Suppressor macrophage (primary cell): Measurements from ENCODE around the gene TRAPPC12.
"Not testable (repeated sequence)": the region's sequence is repeated elsewhere in the genome, so short reads cannot be mapped to it uniquely, and the experiment has no call there.

Source experiments
- DNase-seq, 4 experiments: peaks; one replicate each; pipeline ENCODE4 v3.0.0-alpha.2; 2020 to 2022

The TRAPPC12 gene

GRCh38 chr2:3433776-3434400 lies 54.4 kb downstream of the TRAPPC12 start:
- no peak for DNase-seq

GRCh38 chr2:3434654-3435053 lies 55.2 kb downstream of the TRAPPC12 start:
- no peak for DNase-seq

GRCh38 chr2:3435445-3435844 lies 56.0 kb downstream of the TRAPPC12 start:
- no peak for DNase-seq

GRCh38 chr2:3440477-3440876 lies 61.0 kb downstream of the TRAPPC12 start:
- peak in 2 of 4 experiments; percentile 7 to 17 for DNase-seq

GRCh38 chr2:3441465-3441864 lies 62.0 kb downstream of the TRAPPC12 start:
- no peak for DNase-seq

GRCh38 chr2:3442185-3442584 lies 62.7 kb downstream of the TRAPPC12 start:
- DNase-seq = no peak

GRCh38 chr2:3443083-3443482 lies 63.6 kb downstream of the TRAPPC12 start:
- DNase-seq = no peak

GRCh38 chr2:3443506-3444084 lies 64.1 kb downstream of the TRAPPC12 start:
- no peak for DNase-seq

- DNase-seq = no peak
Measured at GRCh38 chr2:3445891-3446290, 66.4 kb downstream of the TRAPPC12 start.

GRCh38 chr2:3446381-3446780 lies 66.9 kb downstream of the TRAPPC12 start:
- no peak for DNase-seq

GRCh38 chr2:3447186-3447585 lies 67.7 kb downstream of the TRAPPC12 start:
- peak in 3 of 4 experiments; percentile 9 to 32 (median 18) for DNase-seq

- no peak for DNase-seq
Measured at GRCh38 chr2:3447789-3448317, 68.4 kb downstream of the TRAPPC12 start.

- not testable (repeated sequence) for DNase-seq
Measured at GRCh38 chr2:3448441-3448911, 69.0 kb downstream of the TRAPPC12 start.

- no peak for DNase-seq
Measured at GRCh38 chr2:3449086-3449485, 69.6 kb downstream of the TRAPPC12 start.

GRCh38 chr2:3449936-3450335 lies 70.4 kb downstream of the TRAPPC12 start:
- DNase-seq = no peak

- no peak for DNase-seq
Measured at GRCh38 chr2:3450385-3451010, 71.0 kb downstream of the TRAPPC12 start.

- DNase-seq = no peak
Measured at GRCh38 chr2:3451169-3451568, 71.7 kb downstream of the TRAPPC12 start.

GRCh38 chr2:3451926-3452671 lies 72.6 kb downstream of the TRAPPC12 start:
- DNase-seq = no peak

- DNase-seq = no peak
Measured at GRCh38 chr2:3453190-3453999, 73.9 kb downstream of the TRAPPC12 start.

GRCh38 chr2:3454005-3454404 lies 74.5 kb downstream of the TRAPPC12 start:
- not testable (repeated sequence) for DNase-seq

- no peak for DNase-seq
Measured at GRCh38 chr2:3454802-3455201, 75.3 kb downstream of the TRAPPC12 start.

GRCh38 chr2:3456125-3456524 lies 76.6 kb downstream of the TRAPPC12 start:
- DNase-seq = no peak
